PC-3 (cell line): Measurements from ENCODE around the gene MAD1L1.

Source experiments
- CTCF ChIP-seq: fragments of 300-600 bp; sonication (generic); conservative IDR thresholded peaks from 2 replicates; pipeline ENCODE4 v1.5.1; 2017; ENCODE audit warnings: antibody characterized with exemption, low read depth, mild to moderate bottlenecking, low read length
- EZH2 ChIP-seq: fragments of 300-600 bp; sonication (generic); IDR thresholded peaks from one replicate; pipeline ENCODE4 v1.6.1; 2017; ENCODE audit warnings: antibody characterized with exemption, mild to moderate bottlenecking, low read length; ENCODE audit not compliant: unreplicated experiment
- EZH2phosphoT487 ChIP-seq: fragments of 300-600 bp; sonication (generic); IDR thresholded peaks from 2 replicates; pipeline ENCODE4 v1.6.1; 2018; ENCODE audit warnings: mild to moderate bottlenecking, antibody characterized with exemption, low read length, borderline replicate concordance

- TF ChIP-seq EZH2: no peak
- no peak for TF ChIP-seq CTCF
- no peak for TF ChIP-seq EZH2phosphoT487
These were observed 388.3 kb downstream of the MAD1L1 start for GRCh38 chr7:1844336-1844950.
